Suprapubic skin (tissue), 3 donors: ENCODE data around the gene GMPR.

Experiments used
- POLR2AphosphoS5 ChIP-seq, 3 donors: sonication (generic); formaldehyde crosslinking; IDR thresholded peaks; one replicate each; pipeline ENCODE4 v1.6.1; 2017; ENCODE audit warnings: antibody characterized with exemption in 3 of 3
- TF ChIP-seq, protein P1 (sequence below), 2 donors: fragments of 200-600 bp in 1 of 2; fragments of 450-650 bp in 1 of 2; sonication (generic) in 1 of 2; IDR thresholded peaks; one replicate each; pipeline ENCODE4 v1.5.1; 2016 to 2019; ENCODE audit warnings: antibody characterized with exemption in 2 of 2, mild to moderate bottlenecking in 1 of 2, moderate library complexity in 1 of 2

DNA sequence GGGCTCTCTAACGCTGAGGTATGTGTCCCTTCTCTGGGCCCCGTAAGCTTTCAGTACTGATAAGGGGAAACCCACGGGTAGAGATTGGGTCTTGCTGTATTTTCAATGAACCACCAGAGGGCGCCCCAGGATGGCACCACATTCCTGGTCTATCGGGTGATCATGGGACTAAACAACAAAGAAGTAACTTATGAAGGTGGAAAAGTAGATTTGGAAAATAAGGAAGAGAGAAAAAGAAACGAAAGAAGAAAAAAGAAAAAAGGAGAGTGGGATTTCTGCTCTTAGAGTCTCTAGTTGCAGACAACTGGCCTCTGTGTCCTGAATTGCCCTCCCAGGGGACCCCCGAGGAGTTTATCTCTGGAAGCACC, 93.8 kb downstream of the GMPR start:
- TF ChIP-seq, protein P1, sequence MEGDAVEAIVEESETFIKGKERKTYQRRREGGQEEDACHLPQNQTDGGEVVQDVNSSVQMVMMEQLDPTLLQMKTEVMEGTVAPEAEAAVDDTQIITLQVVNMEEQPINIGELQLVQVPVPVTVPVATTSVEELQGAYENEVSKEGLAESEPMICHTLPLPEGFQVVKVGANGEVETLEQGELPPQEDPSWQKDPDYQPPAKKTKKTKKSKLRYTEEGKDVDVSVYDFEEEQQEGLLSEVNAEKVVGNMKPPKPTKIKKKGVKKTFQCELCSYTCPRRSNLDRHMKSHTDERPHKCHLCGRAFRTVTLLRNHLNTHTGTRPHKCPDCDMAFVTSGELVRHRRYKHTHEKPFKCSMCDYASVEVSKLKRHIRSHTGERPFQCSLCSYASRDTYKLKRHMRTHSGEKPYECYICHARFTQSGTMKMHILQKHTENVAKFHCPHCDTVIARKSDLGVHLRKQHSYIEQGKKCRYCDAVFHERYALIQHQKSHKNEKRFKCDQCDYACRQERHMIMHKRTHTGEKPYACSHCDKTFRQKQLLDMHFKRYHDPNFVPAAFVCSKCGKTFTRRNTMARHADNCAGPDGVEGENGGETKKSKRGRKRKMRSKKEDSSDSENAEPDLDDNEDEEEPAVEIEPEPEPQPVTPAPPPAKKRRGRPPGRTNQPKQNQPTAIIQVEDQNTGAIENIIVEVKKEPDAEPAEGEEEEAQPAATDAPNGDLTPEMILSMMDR (IDR thresholded peaks at IDR 0.05): peak; percentile 87 to 96
- TF ChIP-seq POLR2AphosphoS5 (IDR thresholded peaks at IDR 0.05): no peak
